GM21360 (cell line): ENCODE results near the gene RBFOX1.

Experiments
- ATAC-seq: cut with Tn5 transposase; IDR thresholded peaks from one replicate; pipeline ENCODE4 v1.9.1; 2021; ENCODE audit warnings: mild to moderate bottlenecking, moderate library complexity; ENCODE audit not compliant: unreplicated experiment

RBFOX1 gene

DNA sequence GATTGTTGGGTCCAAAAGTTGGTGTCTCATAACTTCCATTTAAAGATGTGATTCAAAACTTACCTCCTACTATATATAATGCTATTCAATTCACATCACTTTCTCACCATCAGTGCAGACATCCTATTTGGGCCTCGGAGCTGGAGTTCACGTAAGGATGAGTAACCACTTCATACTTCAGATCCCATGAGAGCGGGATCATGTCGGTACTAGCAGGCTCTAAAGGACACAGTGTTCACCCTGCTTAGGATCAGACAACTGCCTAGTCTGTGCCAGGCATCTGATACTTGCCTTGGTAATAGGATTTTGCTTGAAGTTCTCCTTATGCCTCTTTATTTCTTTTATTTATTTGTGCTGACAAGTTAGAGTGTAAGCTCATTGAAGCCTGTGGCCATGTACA, 39.5 kb downstream of the RBFOX1 start:
- ATAC-seq, result no peak

DNA sequence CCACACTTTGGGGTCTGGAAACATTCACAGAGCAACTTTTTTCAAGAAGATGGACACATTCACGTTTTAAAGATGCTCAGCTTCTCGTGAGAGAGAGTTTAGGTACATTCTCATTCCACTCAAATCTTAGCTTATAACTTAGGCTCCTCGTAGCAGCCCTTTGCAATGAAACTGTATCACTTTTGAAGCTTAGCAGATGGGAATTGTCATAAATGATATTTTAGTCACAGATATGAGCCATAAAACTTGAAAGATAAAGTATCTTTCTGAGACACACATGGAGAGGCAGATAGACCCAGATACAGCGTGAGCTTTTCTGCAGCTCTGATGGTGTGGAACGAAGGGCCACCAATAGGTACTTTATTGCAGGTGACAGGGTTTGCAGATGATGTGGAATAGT, 41.1 kb downstream of the RBFOX1 start:
- ATAC-seq, result no peak

DNA sequence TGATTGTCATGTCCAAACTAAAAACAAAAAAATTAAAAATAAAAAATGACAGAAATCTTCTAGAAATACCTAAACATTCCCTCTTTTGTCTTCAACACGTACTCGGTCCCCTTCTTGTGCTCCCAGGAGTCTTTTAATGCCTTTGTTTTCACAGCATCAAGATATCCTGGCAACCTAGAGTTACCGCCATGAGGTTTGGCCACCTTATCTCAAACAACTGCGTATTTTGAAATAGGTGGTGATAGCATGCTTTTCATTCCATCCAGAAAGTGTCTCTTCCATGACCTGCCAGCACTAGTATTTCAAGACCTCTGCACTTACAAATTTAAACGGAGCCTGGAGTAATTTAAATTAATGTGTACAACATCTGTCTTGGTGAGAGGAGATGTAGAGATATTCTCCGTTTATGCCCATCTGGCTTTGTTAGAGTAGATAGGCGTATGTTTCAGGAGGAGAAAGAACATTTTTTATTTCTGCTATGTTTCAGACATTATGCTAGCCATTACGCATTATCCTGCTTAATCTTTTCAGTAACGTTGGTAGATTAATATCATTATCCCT, 42.0 kb downstream of the RBFOX1 start:
- ATAC-seq, result no peak

DNA sequence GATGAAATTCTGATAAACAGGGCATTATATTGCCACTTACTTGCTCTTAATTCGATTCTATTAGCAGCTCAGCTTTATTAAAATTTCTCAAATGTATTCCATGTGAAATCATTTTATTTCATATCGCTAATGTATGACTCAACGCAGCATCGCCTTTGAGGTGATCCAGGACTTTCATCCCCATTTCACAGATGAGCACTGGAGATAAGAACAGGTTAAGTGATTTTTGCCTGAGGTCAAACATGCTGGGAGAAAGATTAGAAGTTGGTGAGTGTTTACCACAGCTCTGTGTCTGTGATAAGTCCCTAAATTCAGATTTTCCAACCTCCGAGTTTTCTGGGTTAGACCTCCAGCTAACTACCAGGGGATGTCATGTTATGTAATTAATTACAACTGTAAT, 43.6 kb downstream of the RBFOX1 start:
- ATAC-seq, result no peak

DNA sequence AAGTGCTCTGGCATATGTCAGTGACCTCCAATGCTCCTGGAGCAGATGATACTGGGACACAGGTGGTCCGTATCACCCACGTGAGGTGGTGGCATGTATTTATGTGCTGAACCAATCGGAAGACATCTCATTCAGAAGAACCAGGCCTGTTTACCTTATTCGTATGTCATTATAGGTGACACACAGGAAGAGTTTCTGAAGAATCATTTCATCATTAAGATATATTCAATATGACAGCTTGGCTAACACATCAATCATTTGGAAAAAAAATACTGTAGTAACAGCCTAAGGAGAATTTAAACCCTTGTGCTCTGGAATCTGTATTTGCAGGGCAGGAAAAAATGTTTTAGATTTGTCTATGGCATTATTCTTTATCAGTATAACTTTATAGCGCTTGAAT, 44.6 kb downstream of the RBFOX1 start:
- ATAC-seq, result no peak

DNA sequence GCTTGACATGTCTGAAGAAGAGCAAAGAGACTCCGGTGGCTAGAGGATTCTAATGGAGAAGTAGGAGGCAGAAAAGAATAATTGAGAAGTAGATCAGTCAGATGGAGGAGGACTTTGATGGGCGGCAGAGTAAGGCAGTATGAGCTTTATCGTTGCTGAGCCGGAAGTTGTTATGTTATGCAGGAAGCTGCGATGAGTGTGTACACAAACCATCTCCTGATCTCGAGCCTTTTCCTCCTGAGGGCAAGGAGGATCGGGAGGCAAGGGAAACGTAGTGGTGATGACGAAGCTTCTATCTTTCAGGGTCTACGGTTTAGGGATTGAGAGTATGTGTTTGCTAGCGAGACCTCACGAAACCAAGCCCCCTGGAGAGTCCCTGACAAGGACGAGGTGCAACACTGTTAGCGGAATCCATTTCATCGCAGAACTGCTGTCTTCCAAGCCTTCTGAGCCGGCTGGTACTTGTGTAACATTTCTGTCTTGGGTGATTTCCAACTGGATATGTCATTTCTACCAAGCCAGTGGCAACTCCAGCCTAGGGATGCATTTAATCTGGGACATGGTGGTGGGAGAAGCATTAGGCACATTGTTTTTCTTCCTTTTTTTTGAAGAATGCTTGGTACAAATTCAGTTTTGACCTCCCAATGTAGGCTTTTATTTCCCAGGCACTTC, 45.5 kb downstream of the RBFOX1 start:
- ATAC-seq, result no peak

DNA sequence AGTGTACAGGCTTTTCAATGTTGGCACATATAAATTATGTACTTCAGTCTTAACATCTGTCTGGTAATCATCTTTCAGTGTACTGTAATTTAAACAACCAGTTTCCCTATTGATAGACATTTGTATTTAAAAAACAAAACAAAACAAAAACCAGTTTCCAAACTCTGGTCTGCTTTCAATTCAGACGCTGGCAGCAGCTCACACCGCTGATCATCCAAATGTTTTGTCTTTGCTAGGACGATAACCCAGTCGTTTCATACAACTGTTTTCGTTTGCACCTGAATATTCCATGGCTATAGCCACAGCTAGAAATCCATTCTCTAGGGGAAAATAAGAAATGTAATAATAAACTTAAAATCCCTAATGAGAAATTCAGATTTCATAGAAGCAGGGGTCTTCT, 47.8 kb downstream of the RBFOX1 start:
- no peak for ATAC-seq

DNA sequence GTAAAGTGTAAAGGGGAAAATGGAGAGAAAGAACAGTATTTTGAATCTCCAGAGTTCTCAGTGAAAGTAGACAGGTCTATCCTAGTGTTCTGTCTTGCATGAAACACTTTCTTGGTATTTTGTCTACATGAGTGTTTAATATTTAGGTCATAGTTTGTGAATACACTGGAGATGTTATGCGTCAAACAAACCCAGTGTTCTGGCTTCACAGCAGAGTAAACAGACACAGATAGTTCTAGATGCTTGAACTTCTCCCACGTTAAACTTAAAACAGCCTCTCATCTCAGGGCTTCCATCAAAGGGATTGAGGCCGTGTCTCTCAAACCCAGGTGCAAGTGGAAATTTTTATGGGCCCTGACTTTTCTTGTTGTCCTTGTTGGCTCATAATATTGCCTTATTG, 48.3 kb downstream of the RBFOX1 start:
- no peak for ATAC-seq

DNA sequence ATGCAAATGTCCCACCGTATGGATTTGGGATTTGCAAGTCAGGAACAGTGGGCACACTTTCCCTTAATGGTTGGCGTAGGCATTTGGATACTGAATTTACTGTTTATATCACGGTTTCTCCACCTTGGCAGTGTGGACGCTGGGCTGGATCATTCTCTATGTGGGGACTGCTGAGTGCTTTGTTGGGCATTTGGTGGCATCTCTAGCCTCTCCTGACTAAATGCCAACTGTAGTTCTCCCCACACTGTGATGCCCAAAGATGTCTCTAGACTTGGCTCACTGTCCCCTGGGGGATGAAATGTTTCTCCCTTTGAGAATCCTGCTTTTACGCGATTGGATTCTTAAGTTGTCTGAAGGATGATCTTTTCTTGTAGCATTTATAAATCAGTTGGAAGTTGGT, 49.0 kb downstream of the RBFOX1 start:
- ATAC-seq, result no peak

DNA sequence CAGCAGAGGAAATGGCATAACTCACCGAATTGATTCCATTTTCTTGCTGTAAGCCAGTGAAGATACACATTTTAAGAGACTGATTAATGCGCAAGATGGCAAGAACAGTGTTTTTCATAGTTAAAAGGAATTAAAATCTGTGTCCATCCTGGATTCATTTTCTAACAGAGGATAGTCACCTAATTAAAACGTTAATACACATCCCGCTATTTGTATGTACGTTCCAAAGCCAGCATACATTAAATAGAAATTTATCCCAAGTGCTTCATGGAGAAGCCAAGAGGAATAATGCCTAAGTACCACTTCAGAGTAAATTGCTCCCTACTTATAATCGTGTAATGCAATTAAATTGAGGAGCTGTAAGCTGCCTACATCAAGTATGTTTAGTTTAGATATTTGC, 49.9 kb downstream of the RBFOX1 start:
- ATAC-seq, result no peak

DNA sequence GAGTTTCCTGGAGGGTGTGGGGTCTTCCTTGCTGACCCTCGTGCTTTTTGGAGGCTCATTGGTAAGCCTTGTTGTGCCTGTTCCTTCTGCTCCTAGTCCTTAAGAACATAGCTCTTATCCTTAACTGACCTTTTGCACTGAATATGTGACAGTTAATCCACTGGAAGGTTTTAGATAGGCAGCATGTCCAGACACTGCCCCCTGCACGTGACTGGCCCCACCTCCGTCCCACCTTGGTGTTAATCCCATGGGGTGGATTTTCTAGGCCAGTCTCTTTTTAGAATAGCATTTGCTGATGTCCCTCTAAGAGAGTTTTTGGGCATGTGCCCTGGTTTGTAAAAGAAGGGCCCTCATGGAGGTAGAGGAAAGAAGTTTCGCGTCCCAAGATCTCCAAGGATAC, 58.3 kb downstream of the RBFOX1 start:
- ATAC-seq, result no peak

DNA sequence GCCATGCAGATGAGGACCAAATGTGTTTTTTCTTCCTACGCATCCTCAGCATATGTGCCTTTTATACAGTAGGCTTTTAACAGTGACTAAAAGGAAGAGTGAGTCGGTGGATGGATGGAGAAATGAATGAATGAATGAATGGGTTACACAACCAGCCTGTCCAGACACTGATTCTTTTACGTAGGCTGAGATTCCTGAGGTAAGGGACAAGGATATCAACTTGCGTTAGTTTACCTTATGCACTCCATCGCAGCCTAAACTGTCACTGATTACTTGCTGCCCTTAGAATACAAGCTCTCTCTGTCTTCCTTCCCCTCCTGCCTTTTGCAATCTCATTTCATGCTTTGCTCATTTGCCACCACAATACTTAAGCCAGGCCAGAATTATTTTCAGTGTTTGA, 59.0 kb downstream of the RBFOX1 start:
- no peak for ATAC-seq

DNA sequence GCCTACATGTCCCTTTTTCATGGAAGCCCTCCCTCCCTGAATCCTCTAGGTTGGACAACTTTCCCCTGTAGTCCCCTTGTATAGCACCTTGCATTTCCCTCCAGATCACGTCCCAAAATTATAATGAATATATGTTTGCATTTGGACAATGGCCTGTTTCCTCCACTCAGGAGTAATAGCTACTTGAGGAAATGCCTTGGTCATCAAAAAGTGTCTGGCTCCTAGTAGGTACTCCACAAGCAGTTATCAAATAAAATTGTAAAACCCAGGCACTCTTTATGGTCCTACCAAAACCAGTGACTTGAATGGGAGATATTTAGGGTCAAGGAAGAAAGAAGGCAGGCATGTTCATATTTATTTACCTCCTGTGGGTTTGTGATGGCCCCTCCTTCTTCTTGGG, 59.6 kb downstream of the RBFOX1 start:
- ATAC-seq, result no peak

DNA sequence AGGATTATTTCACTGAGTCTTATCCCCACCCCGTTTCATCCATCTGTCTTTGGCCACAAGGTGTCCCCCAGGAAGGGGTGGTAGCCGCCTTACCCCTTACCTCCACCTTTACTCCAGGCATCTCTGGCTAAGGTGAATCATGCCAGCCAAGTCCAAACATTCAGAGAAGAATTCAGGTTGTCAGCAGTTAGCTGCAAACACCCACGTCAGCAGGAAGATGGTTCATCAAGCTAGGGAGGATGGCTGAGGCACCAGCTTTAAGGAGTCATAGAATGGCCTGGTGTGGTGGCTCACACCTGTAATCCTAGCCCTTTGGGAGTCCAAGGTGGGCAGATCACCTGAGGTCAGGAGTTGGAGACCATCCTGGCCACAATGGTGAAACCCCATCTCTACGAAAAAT, 61.0 kb downstream of the RBFOX1 start:
- no peak for ATAC-seq

DNA sequence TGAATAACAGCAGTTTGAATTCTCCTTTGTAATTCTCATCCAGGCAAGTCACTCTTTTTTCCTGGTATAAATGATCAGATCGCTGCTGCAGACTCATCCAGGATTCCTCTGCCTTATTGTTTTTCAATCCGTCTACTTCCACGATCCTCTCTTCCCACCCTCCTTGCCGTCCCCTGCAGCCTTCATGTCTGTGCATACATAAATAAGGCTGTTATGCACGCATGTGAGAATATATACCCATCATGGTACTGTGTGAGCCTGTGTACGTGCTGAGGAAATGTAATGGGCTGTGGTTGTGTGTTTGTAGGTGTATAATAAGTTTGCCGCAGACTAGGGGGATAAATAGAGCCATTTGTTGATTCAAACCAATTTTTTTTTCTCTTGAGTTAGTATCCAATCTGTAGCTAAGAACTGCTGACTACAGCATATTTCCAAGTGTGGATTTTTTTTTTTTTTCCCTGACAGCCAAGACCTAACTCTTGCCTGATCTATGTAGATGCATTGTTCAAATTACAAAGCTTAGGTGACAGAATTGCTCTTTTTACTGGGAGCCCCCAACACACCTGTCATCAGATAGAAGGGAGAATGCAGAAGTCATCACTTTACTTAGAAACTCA, 62.2 kb downstream of the RBFOX1 start:
- no peak for ATAC-seq

DNA sequence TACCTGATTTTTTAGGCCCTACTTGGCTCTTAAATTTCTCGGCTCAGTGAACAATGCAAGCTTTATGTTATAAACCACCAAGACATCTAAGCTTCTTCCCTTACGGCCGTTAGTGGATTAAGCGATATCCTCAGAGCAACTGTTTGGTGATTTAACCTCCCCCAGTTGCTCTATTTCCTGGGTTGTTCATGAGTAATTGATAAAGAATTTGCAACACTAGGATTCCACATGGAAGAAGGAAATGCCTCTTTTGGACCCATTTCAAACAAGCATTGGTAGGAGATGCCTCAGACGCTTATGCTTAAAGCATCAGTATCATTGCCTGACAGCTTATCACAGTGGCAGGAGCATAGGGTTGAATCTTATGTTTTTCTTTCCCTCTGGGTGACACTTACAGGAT, 65.3 kb downstream of the RBFOX1 start:
- no peak for ATAC-seq

DNA sequence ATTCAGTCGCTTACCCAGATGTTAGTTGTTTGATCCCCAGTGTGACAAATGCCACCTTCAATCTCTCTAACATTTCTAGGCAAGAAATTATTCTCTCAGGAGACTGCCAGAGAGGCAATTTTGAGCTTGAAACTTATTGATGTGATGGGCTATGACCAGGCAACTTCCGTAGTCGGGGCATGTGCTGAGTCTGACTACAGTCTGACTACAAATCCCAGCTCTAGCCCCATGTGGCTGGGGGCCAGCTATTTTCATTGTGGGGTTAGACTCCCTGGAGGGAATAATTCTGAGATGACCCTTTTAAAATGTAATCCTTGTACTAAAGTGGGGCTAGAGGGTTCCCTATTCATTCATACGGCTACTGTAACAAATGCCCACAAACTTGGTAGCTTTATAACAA, 65.9 kb downstream of the RBFOX1 start:
- ATAC-seq, result no peak

DNA sequence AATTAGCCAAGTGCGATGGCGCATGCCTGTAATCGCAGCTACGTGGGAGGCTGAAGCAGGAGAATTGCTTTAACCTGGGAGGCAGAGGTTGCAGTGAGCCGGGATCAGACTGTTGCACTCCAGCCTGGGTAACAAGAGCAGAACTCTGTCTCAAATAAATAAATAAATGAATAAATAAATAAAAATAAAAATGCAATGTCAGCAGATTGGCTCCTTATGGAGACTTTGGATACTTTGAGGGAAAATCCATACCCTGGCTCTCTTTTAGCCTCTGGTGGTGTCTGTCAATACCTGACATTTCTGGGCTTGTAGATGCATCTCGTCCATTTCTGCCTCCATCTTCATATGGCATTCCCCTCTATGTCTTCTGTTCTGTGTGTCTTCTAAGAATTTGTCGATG, 66.7 kb downstream of the RBFOX1 start:
- ATAC-seq, result no peak

DNA sequence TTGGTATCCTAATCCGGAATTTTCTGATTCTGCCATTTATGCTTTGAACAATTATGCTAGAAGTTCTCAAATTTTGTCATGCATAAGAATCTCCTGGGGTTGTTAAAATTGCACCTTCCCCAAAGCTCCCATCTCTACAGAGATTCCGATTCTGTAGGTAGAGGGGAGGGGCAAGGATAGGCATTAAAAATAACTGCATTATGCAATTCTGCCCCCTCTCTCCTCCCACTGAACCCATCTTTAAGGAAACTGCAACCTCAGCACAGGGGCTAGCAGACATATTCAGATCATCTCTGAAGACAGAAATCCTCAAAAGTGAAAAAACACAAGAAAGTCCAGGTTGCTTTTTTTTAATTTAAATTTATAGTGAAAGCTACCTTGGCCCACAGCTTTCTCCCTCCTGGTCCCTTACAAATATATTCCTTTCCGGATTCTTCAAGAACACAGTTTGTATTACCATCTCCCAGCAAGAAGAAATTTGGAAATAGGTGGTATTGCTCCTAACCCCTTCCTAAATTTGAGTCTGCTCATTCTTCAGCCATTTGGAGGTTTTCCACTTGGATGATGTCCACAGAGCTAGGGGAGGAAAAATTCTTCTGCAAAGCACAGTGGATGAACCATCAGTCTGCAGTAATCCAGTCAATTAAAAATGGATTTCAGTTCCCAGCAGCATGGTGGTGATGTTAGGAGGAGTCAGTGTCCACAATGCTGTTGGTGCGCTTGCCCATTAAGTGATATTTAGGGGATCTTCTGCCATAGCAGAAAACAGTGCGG, 67.7 kb downstream of the RBFOX1 start:
- no peak for ATAC-seq

DNA sequence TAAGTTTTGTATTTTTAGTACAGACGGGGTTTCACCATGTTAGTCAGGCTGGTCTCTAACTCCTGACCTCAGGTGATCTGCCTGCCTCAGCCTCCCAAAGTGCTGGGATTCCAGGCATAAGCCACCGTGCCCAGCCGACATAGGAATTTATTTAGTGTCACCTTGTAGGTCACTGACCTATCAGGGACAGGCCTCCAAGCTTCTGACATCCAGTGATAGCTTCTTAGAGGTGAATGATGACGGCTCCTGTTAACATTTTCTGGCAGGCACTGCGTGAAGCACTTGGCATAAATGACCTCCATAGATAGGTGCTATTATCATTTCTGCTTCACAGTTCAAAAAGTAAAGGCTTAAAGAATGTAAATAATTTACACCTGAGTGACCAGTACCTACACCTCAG, 71.6 kb downstream of the RBFOX1 start:
- ATAC-seq, result no peak

DNA sequence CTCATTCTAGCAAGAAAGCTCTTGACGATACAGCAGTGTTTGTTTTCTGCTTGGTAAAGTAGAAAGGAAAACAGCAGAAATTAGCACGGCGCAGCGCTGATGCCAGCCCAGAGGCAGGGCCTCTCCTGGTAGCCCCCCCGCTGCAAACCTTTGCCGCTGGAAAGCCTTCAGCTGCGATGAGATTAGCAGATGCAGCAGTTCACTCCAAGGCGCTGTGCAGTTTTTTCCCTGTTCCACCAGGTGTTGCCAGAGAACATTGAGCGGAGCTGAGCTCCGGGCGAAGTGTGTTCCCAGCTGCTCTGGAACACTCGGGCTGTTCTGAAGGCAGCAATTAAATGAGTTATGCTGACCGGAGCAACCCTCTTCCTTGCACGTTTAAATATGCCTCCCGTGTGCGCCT, 72.5 kb downstream of the RBFOX1 start:
- ATAC-seq, result no peak
